Measurements from ENCODE around the gene PPP1R9A. TPM values are rescaled to one million over a fixed set of nuclear protein-coding genes. Genes with fewer than 3 reads are reported as not detected.

PPP1R9A gene
- total RNA-seq, 2 experiments from 2014 or later, result not detected

DNA sequence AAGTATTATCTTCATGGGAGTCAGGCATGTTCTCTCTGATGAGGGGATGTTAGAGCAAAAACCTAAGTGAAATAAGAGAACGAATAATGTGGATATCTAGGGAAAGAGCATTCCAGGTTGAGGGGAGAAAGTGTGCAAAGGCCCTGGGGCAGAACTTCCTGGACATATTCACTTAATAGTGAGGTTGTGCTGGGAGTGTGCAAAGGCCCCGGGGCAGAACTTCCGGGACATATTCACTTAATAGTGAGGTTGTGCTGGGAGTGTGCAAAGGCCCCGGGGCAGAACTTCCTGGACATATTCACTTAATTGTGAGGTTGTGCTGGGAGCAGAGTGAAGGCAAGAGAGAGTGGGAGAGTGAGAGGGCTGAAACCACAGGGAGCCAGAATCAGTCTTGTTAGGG is 405.2 kb downstream of the PPP1R9A start:
- H3K4me3 Mint-ChIP-seq, result no peak overlapping the region
- POLR2A ChIA-PET, result no interaction called here
- H3K9me3 Mint-ChIP-seq, result no peaks in the 10 kb centered on the region
- CTCF ChIA-PET, result no interaction called here
- no peaks in the 10 kb centered on the region for H3K36me3 Mint-ChIP-seq (ENCODE audit: low read depth)
- H3K4me1 Mint-ChIP-seq, result no peaks in the 10 kb centered on the region
- H3K27me3 Mint-ChIP-seq, result peaks cover 4% of the 10 kb centered on the region
- DNase-seq, result no peak
- H3K27ac Mint-ChIP-seq, result no peak overlapping the region

DNA sequence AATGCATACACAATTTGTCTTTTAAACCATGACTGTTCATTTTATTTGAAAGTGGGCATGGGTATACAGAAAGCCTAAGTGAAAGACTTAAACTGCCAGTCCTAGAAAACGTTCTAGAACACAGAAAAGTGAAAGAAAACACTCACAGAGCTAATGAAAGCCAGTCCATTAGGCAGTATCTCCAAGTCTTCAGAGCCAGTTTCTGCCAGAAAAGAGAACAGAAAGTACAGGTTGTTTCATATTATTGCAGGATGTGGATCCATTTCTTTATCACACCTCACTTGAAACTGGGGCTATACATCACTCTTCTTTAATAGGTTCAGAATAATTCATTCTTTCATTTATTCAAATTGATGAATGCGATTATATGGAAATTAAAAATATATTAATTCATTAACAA is 409.2 kb downstream of the PPP1R9A start:
- Mint-ChIP-seq H3K27ac (no peak overlapping the region), H3K36me3 (ENCODE audit: low read depth) (no peaks in the 10 kb centered on the region), H3K9me3 (no peaks in the 10 kb centered on the region), H3K4me3 (no peak overlapping the region), H3K4me1 (no peaks in the 10 kb centered on the region), H3K27me3 (peaks cover 2% of the 10 kb centered on the region)
- DNase-seq, result no peak
- POLR2A ChIA-PET, result no interaction called here
- CTCF ChIA-PET, result no interaction called here

DNA sequence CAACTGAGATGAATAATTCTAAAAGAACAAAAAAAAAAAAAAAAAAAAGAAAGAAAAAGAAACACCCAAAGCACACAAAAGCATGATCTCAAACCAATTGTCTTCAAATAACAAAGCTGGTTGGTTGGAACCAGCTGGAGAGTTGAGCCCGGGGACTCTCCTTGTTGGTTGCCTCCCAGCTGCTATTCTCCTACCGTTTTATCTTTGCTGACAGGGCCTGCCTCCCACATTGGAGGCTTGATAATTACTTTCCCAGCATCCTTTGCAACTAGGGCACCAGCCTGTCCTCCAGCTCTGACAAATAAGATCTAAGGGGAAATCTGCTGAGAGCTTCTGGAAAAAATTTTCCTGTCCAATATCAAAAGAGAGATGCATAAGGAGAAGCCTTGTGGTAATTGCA is 410.2 kb downstream of the PPP1R9A start:
- no peak overlapping the region for H3K4me3 Mint-ChIP-seq
- ChIA-PET POLR2A (no interaction called here), CTCF (interaction anchor here (0.7 kb wide), 1 partner anchor 878 kb away, joined by 3 read pairs; no protein-coding TSS in a partner anchor)
- no peaks in the 10 kb centered on the region for H3K36me3 Mint-ChIP-seq (ENCODE audit: low read depth)
- DNase-seq, result no peak
- no peaks in the 10 kb centered on the region for H3K9me3 Mint-ChIP-seq
- no peaks in the 10 kb centered on the region for H3K4me1 Mint-ChIP-seq
- H3K27me3 Mint-ChIP-seq, result peaks cover 2% of the 10 kb centered on the region
- no peak overlapping the region for H3K27ac Mint-ChIP-seq

DNA sequence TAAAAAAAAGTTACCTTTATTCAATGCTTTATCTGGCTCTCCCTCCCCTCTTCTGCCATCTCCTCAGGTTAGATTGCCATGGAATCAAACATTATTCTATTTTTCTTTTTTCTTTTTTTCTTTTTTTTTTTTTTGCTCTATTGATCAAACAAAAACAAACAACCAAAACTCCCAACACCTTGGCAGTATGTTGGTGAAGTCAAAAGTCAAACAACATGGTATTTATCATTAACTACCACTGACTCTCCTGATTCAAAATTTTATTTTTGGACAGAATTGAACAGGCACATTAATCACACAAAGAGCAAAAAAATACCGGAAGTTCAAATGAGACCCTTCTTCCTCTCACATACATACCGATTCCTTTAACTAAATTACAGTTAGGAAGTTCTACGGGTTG is 410.6 kb downstream of the PPP1R9A start:
- H3K4me1 Mint-ChIP-seq, result no peaks in the 10 kb centered on the region
- H3K4me3 Mint-ChIP-seq, result no peak overlapping the region
- H3K27me3 Mint-ChIP-seq, result peaks cover 2% of the 10 kb centered on the region
- DNase-seq, result no peak
- no peaks in the 10 kb centered on the region for H3K9me3 Mint-ChIP-seq
- POLR2A ChIA-PET, result no interaction called here
- no peak overlapping the region for H3K27ac Mint-ChIP-seq
- CTCF ChIA-PET, result interaction anchor here (0.7 kb wide), 1 partner anchor 878 kb away, joined by 3 read pairs; no protein-coding TSS in a partner anchor
- H3K36me3 Mint-ChIP-seq (ENCODE audit: low read depth), result no peaks in the 10 kb centered on the region

DNA sequence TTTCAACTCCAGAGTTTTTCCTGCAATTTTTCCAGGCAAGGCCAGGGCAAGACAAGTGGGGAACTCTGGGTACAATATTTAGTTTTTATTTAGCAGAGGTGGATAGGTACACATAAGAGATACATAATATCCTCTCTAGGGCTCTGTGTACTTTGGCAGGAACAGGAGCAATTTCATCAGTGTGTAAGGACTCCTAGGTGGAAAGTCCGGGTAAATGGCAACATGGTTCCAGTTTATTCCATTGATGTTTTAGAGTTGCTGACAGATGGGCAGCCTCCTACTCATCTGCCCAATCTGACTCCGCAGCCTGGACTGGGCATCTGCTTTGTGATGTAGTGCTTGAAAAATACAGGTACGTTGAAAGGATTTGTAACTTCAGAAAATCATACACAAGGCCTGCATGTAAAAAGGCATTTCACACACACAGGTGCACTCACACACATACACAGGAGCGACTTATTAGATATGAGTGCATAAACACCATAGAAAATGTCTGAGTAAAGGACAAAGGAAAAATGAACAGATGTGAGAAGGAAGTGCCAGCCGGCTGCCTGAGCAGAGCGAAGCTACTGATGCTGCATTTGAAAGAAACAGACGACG is 411.2 kb downstream of the PPP1R9A start:
- ChIA-PET CTCF (no interaction called here), POLR2A (no interaction called here)
- Mint-ChIP-seq H3K4me3 (no peak overlapping the region), H3K27me3 (peaks cover 2% of the 10 kb centered on the region), H3K36me3 (ENCODE audit: low read depth) (no peaks in the 10 kb centered on the region), H3K9me3 (no peaks in the 10 kb centered on the region), H3K27ac (no peak overlapping the region), H3K4me1 (no peaks in the 10 kb centered on the region)
- DNase-seq, result no peak

DNA sequence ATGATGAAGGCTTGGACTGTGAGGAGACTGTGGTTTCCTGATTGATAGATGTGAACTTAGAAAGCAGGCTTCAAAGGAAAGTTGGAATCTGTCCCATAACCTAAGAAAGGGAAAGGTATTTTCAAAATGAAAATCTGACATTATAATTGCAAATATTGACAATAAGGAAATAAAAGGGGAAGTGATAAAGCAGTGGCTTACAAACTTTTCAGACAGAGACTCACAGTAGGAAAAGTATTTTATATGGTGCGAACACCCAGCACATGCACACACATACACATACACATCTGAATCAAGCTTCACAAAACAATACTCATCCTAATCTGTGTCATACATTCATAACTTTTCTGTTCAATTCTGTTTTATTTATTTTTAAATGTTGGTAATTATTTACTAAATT is 412.2 kb downstream of the PPP1R9A start:
- H3K27me3 Mint-ChIP-seq, result peaks cover 2% of the 10 kb centered on the region
- H3K27ac Mint-ChIP-seq, result no peak overlapping the region
- no peaks in the 10 kb centered on the region for H3K9me3 Mint-ChIP-seq
- H3K36me3 Mint-ChIP-seq (ENCODE audit: low read depth), result no peaks in the 10 kb centered on the region
- CTCF ChIA-PET, result no interaction called here
- DNase-seq, result no peak
- no peak overlapping the region for H3K4me3 Mint-ChIP-seq
- POLR2A ChIA-PET, result no interaction called here
- H3K4me1 Mint-ChIP-seq, result peaks cover 1% of the 10 kb centered on the region

DNA sequence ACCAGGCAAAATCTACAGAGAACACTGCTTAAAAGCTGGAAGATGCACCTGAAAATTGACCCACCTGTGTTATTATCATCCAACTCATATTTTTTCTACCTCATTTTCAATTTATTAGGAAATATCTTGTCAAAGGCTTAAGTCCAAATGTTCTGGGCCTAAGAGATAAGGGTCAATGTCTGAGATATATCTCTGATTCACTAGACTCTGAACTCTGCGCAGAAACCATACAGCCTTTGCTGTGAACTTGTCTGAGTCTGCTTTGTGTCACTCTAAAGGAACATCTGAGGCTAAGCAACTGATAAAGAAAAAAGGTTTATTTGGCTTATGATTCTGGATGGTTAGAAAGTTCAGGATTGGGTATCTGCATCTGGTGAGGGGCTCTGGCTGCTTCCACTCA is 413.3 kb downstream of the PPP1R9A start:
- Mint-ChIP-seq H3K36me3 (ENCODE audit: low read depth) (no peaks in the 10 kb centered on the region), H3K4me1 (peaks cover 7% of the 10 kb centered on the region), H3K4me3 (no peak overlapping the region), H3K27ac (no peak overlapping the region), H3K9me3 (no peaks in the 10 kb centered on the region), H3K27me3 (no peaks in the 10 kb centered on the region)
- no peak for DNase-seq
- CTCF ChIA-PET, result interaction anchor here (1.0 kb wide), 1 partner anchor 10 kb away, joined by 3 read pairs; no protein-coding TSS in a partner anchor
- POLR2A ChIA-PET, result no interaction called here

DNA sequence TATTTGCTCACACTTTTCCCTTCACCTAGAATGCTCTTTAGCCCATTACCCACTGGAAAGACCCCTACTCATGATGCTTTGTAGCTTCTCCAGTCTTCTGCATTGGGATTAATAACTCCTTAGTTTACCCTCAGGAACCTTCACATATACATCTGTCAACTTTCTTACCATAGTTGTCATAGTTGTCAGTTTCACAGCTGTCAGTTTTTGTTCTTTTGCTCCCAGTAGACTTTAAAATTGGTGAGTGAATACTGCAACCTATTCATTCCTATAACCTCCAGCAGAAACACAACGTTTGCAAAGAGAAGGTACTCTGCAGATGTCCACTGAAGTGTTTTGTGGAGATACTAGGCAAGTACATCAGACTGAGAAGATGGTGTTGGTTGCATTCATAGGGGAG is 414.3 kb downstream of the PPP1R9A start:
- Mint-ChIP-seq H3K27ac (no peak overlapping the region), H3K36me3 (ENCODE audit: low read depth) (no peaks in the 10 kb centered on the region), H3K27me3 (peaks cover 4% of the 10 kb centered on the region), H3K9me3 (no peaks in the 10 kb centered on the region), H3K4me1 (peaks cover 7% of the 10 kb centered on the region), H3K4me3 (no peak overlapping the region)
- CTCF ChIA-PET, result no interaction called here
- DNase-seq, result no peak
- POLR2A ChIA-PET, result no interaction called here

DNA sequence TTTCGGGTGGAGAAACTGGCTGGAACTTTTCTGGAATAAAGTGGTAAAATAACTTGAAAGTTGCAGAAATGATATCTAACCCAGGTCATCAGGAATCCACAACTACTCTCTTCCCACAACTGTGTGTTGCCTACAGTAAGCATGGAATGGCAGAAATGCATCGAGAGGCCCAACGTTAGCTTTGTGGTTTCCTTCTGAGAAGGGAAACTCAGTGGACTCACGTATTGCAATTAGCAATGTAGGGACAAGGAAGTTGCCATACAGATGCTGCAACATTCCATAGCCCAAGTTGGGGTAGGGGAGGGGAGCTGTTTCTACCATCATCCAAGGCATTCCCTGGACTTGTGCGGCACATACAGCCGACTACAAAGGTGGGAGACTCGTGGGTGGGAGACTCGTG is 415.0 kb downstream of the PPP1R9A start:
- H3K36me3 Mint-ChIP-seq (ENCODE audit: low read depth), result no peaks in the 10 kb centered on the region
- H3K4me3 Mint-ChIP-seq, result no peak overlapping the region
- no peak for DNase-seq
- H3K27ac Mint-ChIP-seq, result no peak overlapping the region
- CTCF ChIA-PET, result no interaction called here
- H3K9me3 Mint-ChIP-seq, result no peaks in the 10 kb centered on the region
- POLR2A ChIA-PET, result no interaction called here
- H3K27me3 Mint-ChIP-seq, result peaks cover 4% of the 10 kb centered on the region
- peaks cover 7% of the 10 kb centered on the region for H3K4me1 Mint-ChIP-seq

DNA sequence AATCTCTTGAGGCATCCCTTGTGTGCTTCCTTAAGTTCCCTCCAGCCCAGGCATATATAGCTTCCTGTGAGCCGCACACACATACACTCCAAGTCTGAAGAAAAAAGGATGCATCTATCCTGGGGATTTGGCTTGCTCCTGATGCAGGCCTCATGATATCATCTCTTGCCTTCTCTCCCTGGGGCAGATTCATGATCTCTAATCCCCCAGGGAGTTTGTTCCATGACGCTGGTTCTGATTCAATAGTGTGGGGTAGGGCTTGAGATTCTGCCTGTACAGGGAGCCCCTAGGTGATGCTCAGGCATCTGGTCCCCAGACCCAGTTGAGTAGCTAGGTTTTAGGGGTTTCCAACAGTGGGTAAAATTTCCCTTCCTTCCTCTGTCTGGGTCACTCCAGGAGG is 415.5 kb downstream of the PPP1R9A start:
- ChIA-PET CTCF (no interaction called here), POLR2A (no interaction called here)
- no peak for DNase-seq
- H3K36me3 Mint-ChIP-seq (ENCODE audit: low read depth), result no peaks in the 10 kb centered on the region
- no peak overlapping the region for H3K4me3 Mint-ChIP-seq
- H3K4me1 Mint-ChIP-seq, result peaks cover 7% of the 10 kb centered on the region
- H3K9me3 Mint-ChIP-seq, result no peaks in the 10 kb centered on the region
- H3K27ac Mint-ChIP-seq, result no peak overlapping the region
- H3K27me3 Mint-ChIP-seq, result peaks cover 4% of the 10 kb centered on the region

DNA sequence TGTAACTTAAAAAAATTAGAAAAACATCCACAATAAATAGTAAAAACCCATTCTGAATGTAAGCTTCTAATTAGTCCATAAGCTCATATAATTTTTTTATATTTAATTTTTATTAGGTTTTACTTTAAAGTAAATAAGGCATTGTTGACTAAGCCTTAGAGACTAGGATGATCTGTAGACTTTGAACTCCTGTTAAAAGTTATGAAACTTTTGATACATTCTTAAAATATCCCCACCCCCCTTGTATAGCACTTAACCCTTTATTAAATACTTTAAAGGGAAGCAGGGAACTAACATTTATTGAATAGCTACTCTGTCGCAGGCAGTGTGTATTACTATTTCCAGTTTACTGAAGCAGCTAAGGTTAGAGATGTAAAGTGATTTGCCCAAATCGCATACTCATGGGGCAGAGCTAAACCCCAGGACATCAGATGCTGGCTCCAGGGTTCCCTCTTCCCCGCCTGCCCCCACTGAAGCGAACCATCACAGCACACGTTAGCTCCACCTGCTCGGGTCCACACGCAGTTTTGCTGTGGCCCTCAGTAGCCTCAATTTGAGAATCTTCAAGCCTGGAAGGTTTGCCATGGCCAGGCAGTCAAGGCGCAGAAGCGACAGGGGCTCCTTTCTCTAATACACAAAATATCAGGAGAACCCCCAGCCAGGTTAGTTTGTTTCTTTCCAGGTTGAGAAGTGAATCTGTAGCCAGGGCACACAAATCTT is 416.2 kb downstream of the PPP1R9A start:
- Mint-ChIP-seq H3K36me3 (ENCODE audit: low read depth) (no peaks in the 10 kb centered on the region), H3K27ac (no peak overlapping the region), H3K4me3 (no peak overlapping the region), H3K27me3 (peaks cover 4% of the 10 kb centered on the region), H3K9me3 (no peaks in the 10 kb centered on the region), H3K4me1 (peaks cover 7% of the 10 kb centered on the region)
- CTCF ChIA-PET, result no interaction called here
- no peak for DNase-seq
- POLR2A ChIA-PET, result no interaction called here

DNA sequence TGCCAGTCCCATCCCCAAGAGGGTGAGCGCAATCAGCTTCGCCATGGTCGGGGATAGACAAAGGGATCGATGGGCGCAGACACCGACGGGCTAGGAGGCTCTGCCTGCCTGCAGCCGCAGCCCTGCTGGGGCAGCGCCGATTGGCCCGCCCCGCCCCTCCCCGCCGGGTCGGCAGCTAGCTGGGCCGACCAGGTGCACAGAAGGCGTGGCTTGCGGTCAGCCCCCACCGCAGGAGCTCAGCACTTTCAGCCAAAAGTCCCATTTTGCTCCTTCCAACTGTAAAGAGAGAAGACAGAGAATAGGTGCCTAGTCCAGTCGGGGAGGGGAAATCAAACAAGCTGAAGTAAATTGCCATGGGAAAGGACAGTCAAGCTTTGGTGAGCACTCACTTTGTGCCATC is 417.0 kb downstream of the PPP1R9A start, which contains the start of gene PON1:
PON1 (minus strand) TSS at position 102 of the 400 bp plus-strand sequence; CDS start at position 45, 57 bp downstream.
- H3K9me3 Mint-ChIP-seq, result no peaks in the 10 kb centered on the region
- peak within 1 kb of the TSS; percentile 8 for H3K4me3 Mint-ChIP-seq
- ChIA-PET POLR2A (no interaction called here), CTCF (no interaction called here)
- H3K4me1 Mint-ChIP-seq, result peaks cover 7% of the 10 kb centered on the region
- H3K27ac Mint-ChIP-seq, result no peak within 1 kb of the TSS
- peaks cover 4% of the 10 kb centered on the region for H3K27me3 Mint-ChIP-seq
- H3K36me3 Mint-ChIP-seq (ENCODE audit: low read depth), result no peaks in the 10 kb centered on the region
- peak; percentile 25 for DNase-seq

DNA sequence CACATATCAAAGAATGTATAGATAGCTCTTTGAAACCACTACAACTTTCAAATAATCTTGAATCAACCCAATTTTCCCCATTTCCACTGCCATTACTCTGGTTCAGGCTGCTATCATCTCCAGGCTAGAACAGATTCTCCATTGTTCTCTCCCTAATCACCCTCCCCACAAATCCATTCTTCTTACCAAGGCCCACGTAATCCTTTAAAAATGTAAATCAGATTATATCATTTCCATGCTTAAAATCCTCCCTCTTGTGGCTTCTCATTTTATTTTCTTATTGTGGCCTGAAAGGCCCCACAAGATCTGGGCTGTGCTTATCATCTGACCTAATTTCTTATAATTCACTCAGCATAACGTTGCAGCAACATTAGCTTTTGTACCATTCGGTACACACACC is 420.0 kb downstream of the PPP1R9A start:
- POLR2A ChIA-PET, result no interaction called here
- Mint-ChIP-seq H3K4me1 (peaks cover 18% of the 10 kb centered on the region), H3K36me3 (ENCODE audit: low read depth) (peaks cover 1% of the 10 kb centered on the region), H3K9me3 (no peaks in the 10 kb centered on the region), H3K4me3 (no peak overlapping the region), H3K27me3 (peaks cover 4% of the 10 kb centered on the region), H3K27ac (no peak overlapping the region)
- CTCF ChIA-PET, result interaction anchor here (0.6 kb wide), 1 partner anchor 750 kb away, joined by 4 read pairs; no protein-coding TSS in a partner anchor
- DNase-seq, result no peak

Data from activated CD4-positive, alpha-beta T cell treated with anti-CD3 and anti-CD28 coated beads, Interleukin-2, amount 10 ng/mL, durations not matched to agents 7 days and 5 days (primary cell).